H1 (cell line): ENCODE measurements around the gene DPP3. TPM values are rescaled to one million over a fixed set of nuclear protein-coding genes. Genes with fewer than 3 reads are reported as not detected.

Experiments
- CTCF ChIA-PET: fragments of 300-600 bp; sonication (Branson Sonifier 250); formaldehyde crosslinking; loops from one replicate; lab custom pipeline; 2021; ENCODE audit not compliant: partially characterized antibody; lab: Charles Lee
- POLR2A ChIA-PET: fragments of 300-600 bp; sonication (Branson Sonifier 250); formaldehyde crosslinking; loops from one replicate; lab custom pipeline; 2021; ENCODE audit warnings: inconsistent platforms; ENCODE audit not compliant: partially characterized antibody; lab: Charles Lee
- DNase-seq, 2 experiments: peaks; one replicate each; pipeline versions ENCODE4 v3.0.0 to v3.0.0-alpha.2; 2010 to 2022; ENCODE audit warnings: low spot score in 2 of 2, low read depth in 1 of 2, mixed read lengths in 1 of 2
- FAIRE-seq: peaks from 2 replicates; lab custom pipeline; 2011; peaks lifted over from hg19 to GRCh38; lab: Jason Lieb, UNC
- H2AFZ ChIP-seq: 2 replicates; pipeline ENCODE4 v1.8.1; 2012; ENCODE audit warnings: low read length, inconsistent platforms
- H2AK5ac ChIP-seq: 2 replicates; pipeline ENCODE4 v1.6.1; 2013; ENCODE audit warnings: low read depth, low read length
- H2BK120ac ChIP-seq: replicated peaks from 2 replicates; pipeline ENCODE3; 2013; ENCODE audit warnings: low read depth, low read length, inconsistent platforms
- H2BK12ac ChIP-seq: 2 replicates; pipeline ENCODE4 v1.6.1; 2013; ENCODE audit warnings: low read depth, low read length
- H2BK15ac ChIP-seq: 2 replicates; pipeline ENCODE4 v1.6.1; 2013; ENCODE audit warnings: low read length
- H2BK20ac ChIP-seq: 2 replicates; pipeline ENCODE4 v1.6.1; 2013; ENCODE audit warnings: low read length
- H2BK5ac ChIP-seq: 2 replicates; pipeline ENCODE4 v1.6.1; 2013; ENCODE audit warnings: low read depth, low read length
- H3K14ac ChIP-seq: 2 replicates; pipeline ENCODE4 v1.6.1; 2013; ENCODE audit warnings: inconsistent platforms; ENCODE audit not compliant: insufficient read length
- H3K18ac ChIP-seq: 2 replicates; pipeline ENCODE4 v1.6.1; 2013; ENCODE audit warnings: low read length; ENCODE audit errors: extremely low read depth
- H3K23ac ChIP-seq: 2 replicates; pipeline ENCODE4 v1.6.1; 2013; ENCODE audit warnings: inconsistent platforms; ENCODE audit not compliant: insufficient read length
- H3K23me2 ChIP-seq: 2 replicates; pipeline ENCODE4 v1.6.1; 2013; ENCODE audit warnings: low read depth, low read length
- H3K27ac ChIP-seq: 2 replicates; pipeline ENCODE4 v1.6.1; 2011; ENCODE audit warnings: low read depth, low read length, inconsistent platforms
- H3K27me3 ChIP-seq, 4 experiments: replicated peaks in 1 of 4; 1 replicate in 1 of 4; 2 replicates in 3 of 4; pipeline versions ENCODE4 v1.6.1 to v1.8.1; 2011 to 2013; ENCODE audit warnings: low read length in 3 of 4, mild to moderate bottlenecking in 3 of 4, inconsistent platforms in 2 of 4, mixed read lengths in 2 of 4, moderate library complexity in 1 of 4; ENCODE audit not compliant: control insufficient read depth in 3 of 4, insufficient read depth in 3 of 4; ENCODE audit errors: extremely low read depth in 1 of 4
- H3K36me3 ChIP-seq, 4 experiments: 2 replicates each; pipeline versions ENCODE4 v1.6.1 to v1.8.1; 2011 to 2013; ENCODE audit warnings: mild to moderate bottlenecking in 4 of 4, low read length in 3 of 4, moderate library complexity in 2 of 4, control low read depth in 1 of 4, inconsistent platforms in 1 of 4; ENCODE audit not compliant: insufficient read depth in 4 of 4, control insufficient read depth in 2 of 4
- H3K4ac ChIP-seq: replicated peaks from 2 replicates; pipeline ENCODE3; 2013; ENCODE audit warnings: low read length, low read depth, mixed read lengths, inconsistent platforms; ENCODE audit not compliant: insufficient read length
- H3K4me1 ChIP-seq, 4 experiments: replicated peaks in 1 of 4; 1 replicate in 1 of 4; 2 replicates in 3 of 4; pipeline versions ENCODE4 v1.6.1 to v1.8.1; 2011 to 2013; ENCODE audit warnings: low read length in 3 of 4, inconsistent platforms in 2 of 4, mixed read lengths in 1 of 4; ENCODE audit not compliant: insufficient read depth in 4 of 4, control insufficient read depth in 3 of 4
- H3K4me2 ChIP-seq, 2 experiments: 2 replicates each; pipeline versions ENCODE4 v1.6.1 to v1.8.1; 2011 to 2013; ENCODE audit warnings: low read depth in 2 of 2, low read length in 2 of 2, control low read depth in 1 of 2, inconsistent platforms in 1 of 2, mild to moderate bottlenecking in 1 of 2; ENCODE audit not compliant: insufficient read depth in 1 of 2
- H3K4me3 ChIP-seq, 4 experiments: fragments of 200-600, 300-600 bp in 1 of 4; sonication (generic), shearing (Covaris generic), sonication (Bioruptor Twin) in 1 of 4; 2 replicates each; pipeline versions ENCODE4 v1.5.1 to v1.8.1; 2011 to 2016; ENCODE audit warnings: low read length in 4 of 4, low read depth in 3 of 4, control low read depth in 2 of 4, inconsistent platforms in 2 of 4, mild to moderate bottlenecking in 2 of 4, mixed read lengths in 1 of 4, moderate library complexity in 1 of 4; ENCODE audit not compliant: insufficient read depth in 2 of 4; ENCODE audit errors: extremely low read depth in 1 of 4
- H3K56ac ChIP-seq: replicated peaks from 2 replicates; pipeline ENCODE3; 2013; ENCODE audit warnings: low read depth, mild to moderate bottlenecking, mixed read lengths, low read length, inconsistent platforms; ENCODE audit not compliant: insufficient read length
- H3K79me1 ChIP-seq: 2 replicates; pipeline ENCODE4 v1.6.1; 2013; ENCODE audit warnings: low read depth, low read length, control low read depth
- H3K79me2 ChIP-seq, 2 experiments: 2 replicates each; pipeline versions ENCODE4 v1.6.1 to v1.8.1; 2012 to 2013; ENCODE audit warnings: low read length in 2 of 2, mild to moderate bottlenecking in 2 of 2, inconsistent platforms in 1 of 2; ENCODE audit not compliant: insufficient read depth in 2 of 2, control insufficient read depth in 1 of 2
- H3K9ac ChIP-seq, 4 experiments: replicated peaks in 1 of 4; 1 replicate in 1 of 4; 2 replicates in 3 of 4; pipeline versions ENCODE4 v1.6.1 to v1.8.1; 2011 to 2013; ENCODE audit warnings: low read depth in 3 of 4, low read length in 3 of 4, control low read depth in 2 of 4, mild to moderate bottlenecking in 2 of 4, moderate library complexity in 2 of 4, inconsistent platforms in 1 of 4; ENCODE audit errors: extremely low read depth in 1 of 4
- H3K9me3 ChIP-seq, 2 experiments: 2 replicates each; pipeline versions ENCODE4 v1.6.1 to v1.8.1; 2012 to 2013; ENCODE audit warnings: mild to moderate bottlenecking in 2 of 2, moderate library complexity in 2 of 2, control low read depth in 1 of 2, inconsistent platforms in 1 of 2, low read depth in 1 of 2, low read length in 1 of 2, mixed read lengths in 1 of 2; ENCODE audit not compliant: insufficient read depth in 2 of 2
- H4K20me1 ChIP-seq, 2 experiments: replicated peaks in 1 of 2; 2 replicates each; pipeline versions ENCODE3 to v1.8.1; 2011 to 2013; ENCODE audit warnings: inconsistent platforms in 2 of 2, low read length in 2 of 2, mild to moderate bottlenecking in 1 of 2; ENCODE audit not compliant: insufficient read depth in 2 of 2, control insufficient read depth in 1 of 2
- H4K5ac ChIP-seq: 2 replicates; pipeline ENCODE4 v1.6.1; 2013; ENCODE audit warnings: low read length, low read depth, mixed read lengths, inconsistent platforms; ENCODE audit not compliant: insufficient read length
- H4K8ac ChIP-seq: 2 replicates; pipeline ENCODE4 v1.8.0; 2013; ENCODE audit warnings: mild to moderate bottlenecking, moderate library complexity, low read length, inconsistent platforms; ENCODE audit not compliant: insufficient read depth; ENCODE audit errors: extremely low read depth
- H4K91ac ChIP-seq: replicated peaks from 2 replicates; pipeline ENCODE3; 2013; ENCODE audit warnings: low read length, mixed read lengths, inconsistent platforms; ENCODE audit not compliant: insufficient read length
- BRCA1 ChIP-seq: IDR thresholded peaks from 2 replicates; pipeline ENCODE4 v1.6.1; 2012; ENCODE audit warnings: low read depth, low read length, improper control_type of control experiment
- CEBPB ChIP-seq: IDR thresholded peaks from 2 replicates; pipeline ENCODE4 v1.6.1; 2012; ENCODE audit warnings: low read depth, low read length
- CREB1 ChIP-seq: IDR thresholded peaks from 2 replicates; pipeline ENCODE4 v1.6.1; 2012; ENCODE audit warnings: inconsistent platforms
- EGR1 ChIP-seq: IDR thresholded peaks from 2 replicates; pipeline ENCODE4 v1.6.1; 2011; ENCODE audit warnings: low read depth, low read length, borderline replicate concordance
- POLR2A ChIP-seq, 2 experiments: IDR thresholded peaks; 1 replicate in 1 of 2; 2 replicates in 1 of 2; pipeline ENCODE4 v1.6.1; 2011; ENCODE audit warnings: low read depth in 2 of 2, low read length in 2 of 2, mild to moderate bottlenecking in 2 of 2; ENCODE audit errors: control extremely low read depth in 1 of 2
- POU5F1 ChIP-seq: IDR thresholded peaks from 2 replicates; pipeline ENCODE4 v1.6.1; 2011; ENCODE audit warnings: low read depth, mild to moderate bottlenecking, low read length, moderate library complexity
- SIN3A ChIP-seq, 2 experiments: IDR thresholded peaks in 1 of 2; conservative IDR thresholded peaks in 1 of 2; 2 replicates each; pipeline ENCODE4 v1.6.1; 2011 to 2012; ENCODE audit warnings: low read length in 2 of 2, improper control_type of control experiment in 1 of 2, low read depth in 1 of 2, mild to moderate bottlenecking in 1 of 2
- SIX5 ChIP-seq: IDR thresholded peaks from 2 replicates; pipeline ENCODE4 v1.6.1; 2011; ENCODE audit warnings: mild to moderate bottlenecking, low read depth, low read length
- SP2 ChIP-seq: IDR thresholded peaks from 2 replicates; pipeline ENCODE4 v1.6.1; 2012; ENCODE audit warnings: mild to moderate bottlenecking, low read length, inconsistent platforms
- TEAD4 ChIP-seq: IDR thresholded peaks from 2 replicates; pipeline ENCODE4 v1.6.1; 2012; ENCODE audit warnings: low read depth, low read length, inconsistent platforms, mixed read lengths
- USF2 ChIP-seq: IDR thresholded peaks from 2 replicates; pipeline ENCODE4 v1.6.1; 2011; ENCODE audit warnings: low read length, improper control_type of control experiment
- WGBS, 2 experiments: shearing (Covaris generic) in 1 of 2; methylation state at CpG; one replicate each; pipeline versions ENCODE4 v1.1.6 to v1.1.7; 2013 to 2015; ENCODE audit warnings: low lambda C conversion rate in 2 of 2, mixed read lengths in 2 of 2, inconsistent platforms in 1 of 2, low coverage in 1 of 2, missing lambda C conversion rate in 1 of 2; ENCODE audit not compliant: insufficient replicate concordance in 2 of 2, insufficient coverage in 1 of 2, insufficient read length in 1 of 2; ENCODE audit errors: extremely low coverage in 1 of 2, missing lambda C conversion rate in 1 of 2; 5-methylcytosine and 5-hydroxymethylcytosine counted together
- polyA plus RNA-seq, 7 experiments: library from polyadenylated mRNA; depleted of rRNA in 3 of 7; stranded (reverse) in 5 of 7; unstranded in 2 of 7; fragments of >200 nt in 5 of 7; fragments of 200-250 nt in 2 of 7; gene quantifications; 1 replicate in 5 of 7; 2 replicates in 1 of 7; 4 replicates in 1 of 7; pipeline versions ENCODE4 v1.2.1 to v1.2.3, GENCODE V29; 2011 to 2013; ENCODE audit warnings: missing spikeins in 2 of 7, mixed read lengths in 2 of 7
- total RNA-seq: library from RNA; stranded (reverse); fragmentation: NEBNext Ultra II Directional; extraction: Animal tissue kit (Norgen Biotek cat#: 25700); gene quantifications from 2 replicates; pipeline ENCODE4 v1.2.1, GENCODE V29; 2021

The DPP3 gene
- total and polyA plus RNA-seq, 2 of the 8 experiments (the other 6 are each of a cell fraction or from before 2014, with no cell fraction given): 75.1 to 82.7 TPM

GRCh38 chr11:66489636-66490035 lies 9.4 kb downstream of the DPP3 start:
- no peak overlapping the region for H4K8ac ChIP-seq
- H3K18ac ChIP-seq: no peak overlapping the region
- no peaks in the 10 kb centered on the region for H3K79me2 ChIP-seq
- H3K9me3 ChIP-seq: no peaks in the 10 kb centered on the region
- H3K4me1 ChIP-seq: peaks cover 0 to 12% (median 5%) of the 10 kb centered on the region in 4 experiments; a peak in 4 of 7 replicates
- WGBS, 2 experiments: 85% methylated on average over 7 of the region's 7 CpGs; no CpG with 5 or more reads in 1 of the 2 experiments
- no peak overlapping the region for H2BK120ac ChIP-seq
- no peaks in the 10 kb centered on the region for H4K20me1 ChIP-seq
- H3K27me3 ChIP-seq: no peaks in the 10 kb centered on the region
- H3K79me1 ChIP-seq: no peaks in the 10 kb centered on the region
- H2BK20ac ChIP-seq: no peak overlapping the region
- H2AFZ ChIP-seq: no peak overlapping the region
- no peak overlapping the region for H3K56ac ChIP-seq
- no peak overlapping the region for H3K27ac ChIP-seq
- no peak overlapping the region for H4K91ac ChIP-seq
- no peak overlapping the region for H4K5ac ChIP-seq
- no peak for TF ChIP-seq CEBPB
- TF ChIP-seq SIN3A (conservative IDR thresholded peaks at IDR 0.05 in 1 of 2, IDR thresholded peaks at IDR 0.05 in 1 of 2; ENCODE audit: low read depth in 1 of 2, low read length in 2 of 2): no peak
- TF ChIP-seq SP2: no peak
- no peak for TF ChIP-seq SIX5
- TF ChIP-seq BRCA1: no peak
- no peak for TF ChIP-seq USF2
- no peak for TF ChIP-seq POU5F1
- no peak for TF ChIP-seq CREB1
- no peak for TF ChIP-seq EGR1
- no peak for TF ChIP-seq POLR2A (IDR thresholded peaks at IDR 0.05; ENCODE audit: control extremely low read depth in 1 of 2, low read depth in 2 of 2, low read length in 2 of 2)
- no peak for TF ChIP-seq TEAD4
- no peak overlapping the region for H3K4me3 ChIP-seq
- H3K9ac ChIP-seq: no peak overlapping the region
- no peaks in the 10 kb centered on the region for H3K23me2 ChIP-seq
- H2BK15ac ChIP-seq: no peak overlapping the region
- no peak overlapping the region for H2BK12ac ChIP-seq
- ChIA-PET POLR2A (interaction anchor here (1.4 to 4.6 kb wide), 2 partner anchors 10 to 185 kb away, joined by 5 to 37 read pairs; partner anchors contain the start of gene DPP3), CTCF (interaction anchor here (0.6 to 4.5 kb wide), 12 partner anchors 9 to 343 kb away, joined by 3 to 23 read pairs (median 4); partner anchors contain the start of genes DPP3 and RBM4B)
- H3K4me2 ChIP-seq: no peak overlapping the region
- no peak overlapping the region for H3K23ac ChIP-seq
- no peak overlapping the region for H2AK5ac ChIP-seq
- no peak overlapping the region for H3K4ac ChIP-seq
- H3K36me3 ChIP-seq: peaks cover 0 to 18% (median 8%) of the 10 kb centered on the region in 4 experiments; a peak in 4 of 8 replicates
- FAIRE-seq: no peak
- no peak for DNase-seq
- no peak overlapping the region; the same call in 1 of the 2 replicates for H2BK5ac ChIP-seq
- no peak overlapping the region for H3K14ac ChIP-seq
